Stimulated activated CD4-positive, alpha-beta T cell treated with anti-CD3 and anti-CD28 coated beads, Interleukin-15, amount 100 ng/mL, for 24 hours (primary cell): ENCODE data around the gene ARPC5.

Source experiments
- DNase-seq: peaks from one replicate; pipeline ENCODE4 v3.0.0-alpha.2; 2020

ARPC5 gene

GRCh38 chr1:183609759-183610452 lies 25.7 kb downstream of the ARPC5 start:
- no peak for DNase-seq

GRCh38 chr1:183609313-183609712 lies 26.3 kb downstream of the ARPC5 start:
- no peak for DNase-seq

GRCh38 chr1:183607322-183607980 lies 28.1 kb downstream of the ARPC5 start:
- no peak for DNase-seq

- no peak for DNase-seq
These were observed 29.7 kb downstream of the ARPC5 start for GRCh38 chr1:183605904-183606303.

GRCh38 chr1:183604815-183605214 lies 30.8 kb downstream of the ARPC5 start:
- no peak for DNase-seq

GRCh38 chr1:183604038-183604808 lies 31.4 kb downstream of the ARPC5 start:
- DNase-seq = no peak

- DNase-seq = no peak
These were observed 33.1 kb downstream of the ARPC5 start for GRCh38 chr1:183602510-183602909.

- DNase-seq = no peak
These were observed 34.9 kb downstream of the ARPC5 start for GRCh38 chr1:183600634-183601033.

- no peak for DNase-seq
These were observed 35.4 kb downstream of the ARPC5 start for GRCh38 chr1:183600136-183600535.

GRCh38 chr1:183598386-183598785 lies 37.2 kb downstream of the ARPC5 start:
- no peak for DNase-seq

- DNase-seq = no peak
These were observed 37.8 kb downstream of the ARPC5 start for GRCh38 chr1:183597656-183598347.

- no peak for DNase-seq
These were observed 39.1 kb downstream of the ARPC5 start for GRCh38 chr1:183596500-183596899.

GRCh38 chr1:183595537-183595936 lies 40.0 kb downstream of the ARPC5 start:
- DNase-seq = no peak

GRCh38 chr1:183593356-183593755 lies 42.2 kb downstream of the ARPC5 start:
- DNase-seq = no peak

GRCh38 chr1:183592733-183593132 lies 42.9 kb downstream of the ARPC5 start:
- DNase-seq = no peak

- DNase-seq = peak; percentile 42
These were observed 45.1 kb downstream of the ARPC5 start, which contains the start of gene NCF2 for GRCh38 chr1:183590244-183591191. Gene NCF2 (minus strand): TSS chr1:183590459. CDS start chr1:183590329, 130 bp downstream.

- no peak for DNase-seq
These were observed 45.7 kb downstream of the ARPC5 start for GRCh38 chr1:183589874-183590243.

- no peak for DNase-seq
These were observed 46.2 kb downstream of the ARPC5 start for GRCh38 chr1:183589384-183589783.

- no peak for DNase-seq
These were observed 46.8 kb downstream of the ARPC5 start for GRCh38 chr1:183588827-183589226.

- no peak for DNase-seq
These were observed 48.7 kb downstream of the ARPC5 start for GRCh38 chr1:183586926-183587325.

GRCh38 chr1:183586455-183586854 lies 49.1 kb downstream of the ARPC5 start:
- DNase-seq = no peak

GRCh38 chr1:183585038-183585437 lies 50.5 kb downstream of the ARPC5 start:
- no peak for DNase-seq
